IPS-18a (cell line): ENCODE measurements around the gene FCRL3.

Experiments used
- H3K27ac ChIP-seq: one replicate; pipeline ENCODE4 v1.5.1; 2013; ENCODE audit warnings: low read length
- H3K27me3 ChIP-seq: one replicate; pipeline ENCODE4 v1.6.1; 2013; ENCODE audit warnings: mild to moderate bottlenecking, low read length; ENCODE audit not compliant: control insufficient read depth, insufficient read depth
- H3K36me3 ChIP-seq: one replicate; pipeline ENCODE4 v1.6.1; 2013; ENCODE audit warnings: low read depth, low read length; ENCODE audit not compliant: control insufficient read depth
- H3K4me1 ChIP-seq: one replicate; pipeline ENCODE4 v1.6.1; 2013; ENCODE audit warnings: low read depth, low read length; ENCODE audit not compliant: control insufficient read depth
- H3K4me3 ChIP-seq: one replicate; pipeline ENCODE4 v1.5.1; 2013; ENCODE audit warnings: low read length
- H3K9ac ChIP-seq: one replicate; pipeline ENCODE4 v1.6.1; 2013; ENCODE audit warnings: mild to moderate bottlenecking, low read length, moderate library complexity
- H3K9me3 ChIP-seq: one replicate; pipeline ENCODE4 v1.6.1; 2013; ENCODE audit warnings: low read depth, low read length; ENCODE audit not compliant: control insufficient read depth

Gene FCRL3

DNA sequence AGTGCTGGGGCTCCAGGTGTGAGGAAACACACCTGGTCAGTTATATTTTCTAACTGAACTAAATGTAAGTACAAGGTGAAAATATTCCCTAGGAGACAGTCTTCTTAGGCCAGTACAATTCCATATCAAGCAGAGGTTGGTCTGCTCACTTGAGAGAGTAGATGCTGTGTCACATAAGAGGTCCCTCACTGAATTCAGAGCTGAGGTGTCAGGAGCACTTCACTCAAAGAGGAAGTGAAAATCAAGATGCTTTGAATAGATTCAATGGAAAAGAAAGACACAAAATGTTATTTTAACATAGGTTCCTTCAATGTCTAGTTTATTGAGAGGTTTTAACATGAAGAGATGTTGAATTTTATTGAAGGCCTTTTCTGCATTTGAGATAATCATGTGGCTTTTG is 4.3 kb upstream of the FCRL3 start:
- H3K27ac ChIP-seq: no peak overlapping the region
- H3K9me3 ChIP-seq: no peaks in the 10 kb centered on the region
- H3K36me3 ChIP-seq: no peaks in the 10 kb centered on the region
- H3K4me1 ChIP-seq: no peaks in the 10 kb centered on the region
- no peaks in the 10 kb centered on the region for H3K27me3 ChIP-seq
- H3K9ac ChIP-seq: no peak overlapping the region
- H3K4me3 ChIP-seq: no peak overlapping the region

GRCh38 chr1:157703981-157704380 is 3.4 kb upstream of the FCRL3 start:
- no peak overlapping the region for H3K27ac ChIP-seq

DNA sequence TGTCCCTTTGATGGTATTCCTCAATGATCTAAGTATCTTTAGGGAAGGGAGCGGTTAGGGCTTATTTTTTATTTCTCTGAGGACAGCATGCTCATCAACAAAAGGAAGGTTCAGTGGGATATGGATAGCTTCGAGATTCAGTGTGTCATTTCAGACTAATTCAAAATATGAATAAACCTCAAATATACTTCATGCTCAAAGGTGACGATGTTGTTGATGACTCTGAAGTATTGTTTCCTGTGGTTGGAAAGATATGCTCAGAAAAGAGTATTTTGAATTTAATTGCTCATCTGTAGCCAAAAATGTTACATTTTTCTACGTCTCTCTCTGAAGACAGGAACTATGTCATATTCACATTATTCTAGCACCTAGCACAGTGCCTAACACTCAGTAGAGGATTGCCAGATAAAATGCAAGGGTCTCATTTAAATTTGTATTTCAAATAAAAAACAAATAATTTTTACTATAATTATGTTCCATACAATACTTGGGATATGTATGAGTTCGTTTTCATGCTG is 1.8 kb upstream of the FCRL3 start:
- no peaks in the 10 kb centered on the region for H3K9me3 ChIP-seq
- H3K9ac ChIP-seq: no peak overlapping the region
- H3K4me3 ChIP-seq: no peak overlapping the region
- H3K4me1 ChIP-seq: no peaks in the 10 kb centered on the region
- no peaks in the 10 kb centered on the region for H3K36me3 ChIP-seq
- no peak overlapping the region for H3K27ac ChIP-seq
- no peaks in the 10 kb centered on the region for H3K27me3 ChIP-seq

More at GRCh38 chr1:157703981-157704380, 3.4 kb upstream of the FCRL3 start:
- no peaks in the 10 kb centered on the region for H3K9me3 ChIP-seq
- H3K27me3 ChIP-seq: no peaks in the 10 kb centered on the region
- H3K4me1 ChIP-seq: no peaks in the 10 kb centered on the region
- no peak overlapping the region for H3K4me3 ChIP-seq
- no peak overlapping the region for H3K9ac ChIP-seq
- H3K36me3 ChIP-seq: no peaks in the 10 kb centered on the region

DNA sequence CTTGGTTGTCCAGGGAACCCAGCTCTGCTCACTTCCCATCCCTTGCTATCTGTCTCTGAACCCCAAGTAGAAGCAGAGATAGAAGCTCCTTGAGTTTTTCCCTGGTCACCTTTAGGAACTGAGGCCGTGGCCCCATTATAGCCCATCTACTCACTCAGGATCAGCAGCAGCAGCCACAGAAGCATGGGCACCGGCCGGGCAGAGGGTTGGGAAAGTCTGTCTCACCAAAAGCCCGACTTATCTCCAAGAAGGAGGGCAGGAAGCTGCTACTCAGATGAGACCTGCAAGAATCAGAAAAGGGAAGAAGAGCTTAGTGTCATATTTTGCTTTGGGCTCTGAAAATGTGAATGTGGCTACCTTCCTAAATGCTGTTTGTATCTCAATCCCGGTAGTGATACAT is 264 bp downstream of the FCRL3 start:
- Histone ChIP-seq H3K4me1 (no peaks in the 10 kb centered on the region), H3K27me3 (no peaks in the 10 kb centered on the region), H3K9ac (no peak overlapping the region), H3K9me3 (no peaks in the 10 kb centered on the region), H3K27ac (no peak overlapping the region), H3K36me3 (no peaks in the 10 kb centered on the region), H3K4me3 (no peak overlapping the region)

DNA sequence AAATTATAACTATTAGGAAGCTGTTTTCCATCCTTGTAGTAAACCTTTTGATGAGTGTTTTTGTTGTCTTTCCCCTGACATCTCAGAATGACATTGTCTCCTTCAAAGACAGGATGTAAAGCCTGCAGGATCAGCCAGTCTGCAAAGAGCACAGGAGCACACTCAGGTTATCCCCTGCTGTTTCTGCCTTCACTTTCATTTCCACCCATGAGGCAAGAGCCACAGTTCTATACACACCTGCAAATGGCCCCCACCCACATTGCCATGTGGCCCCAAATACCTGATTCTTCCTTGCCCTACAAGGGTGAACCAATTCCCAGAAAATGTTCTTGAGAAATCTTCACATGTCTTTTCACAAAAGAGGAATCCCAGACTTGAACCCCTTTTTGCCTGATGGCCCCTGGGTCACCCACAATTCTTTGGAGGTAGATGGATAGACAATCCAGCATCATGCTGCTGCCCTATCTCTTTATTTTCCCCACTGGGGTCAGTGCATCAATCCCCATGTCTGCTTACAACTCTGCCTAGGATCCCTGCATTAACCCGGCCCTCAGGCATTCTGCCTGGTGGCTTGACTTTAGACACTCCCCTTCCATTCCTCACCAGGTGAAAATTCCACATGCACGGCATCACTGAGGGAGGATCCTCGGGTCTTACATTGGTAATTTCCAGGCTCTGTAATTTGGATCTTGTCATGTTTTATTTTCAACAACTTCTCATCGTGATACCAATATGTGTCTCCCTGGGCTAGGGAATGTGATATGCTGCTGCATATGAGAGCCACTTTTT is 2.6 kb downstream of the FCRL3 start:
- no peak overlapping the region for H3K9ac ChIP-seq
- no peak overlapping the region for H3K4me3 ChIP-seq
- H3K4me1 ChIP-seq: no peaks in the 10 kb centered on the region
- H3K36me3 ChIP-seq: no peaks in the 10 kb centered on the region
- no peaks in the 10 kb centered on the region for H3K9me3 ChIP-seq
- H3K27ac ChIP-seq: no peak overlapping the region
- H3K27me3 ChIP-seq: no peaks in the 10 kb centered on the region

DNA sequence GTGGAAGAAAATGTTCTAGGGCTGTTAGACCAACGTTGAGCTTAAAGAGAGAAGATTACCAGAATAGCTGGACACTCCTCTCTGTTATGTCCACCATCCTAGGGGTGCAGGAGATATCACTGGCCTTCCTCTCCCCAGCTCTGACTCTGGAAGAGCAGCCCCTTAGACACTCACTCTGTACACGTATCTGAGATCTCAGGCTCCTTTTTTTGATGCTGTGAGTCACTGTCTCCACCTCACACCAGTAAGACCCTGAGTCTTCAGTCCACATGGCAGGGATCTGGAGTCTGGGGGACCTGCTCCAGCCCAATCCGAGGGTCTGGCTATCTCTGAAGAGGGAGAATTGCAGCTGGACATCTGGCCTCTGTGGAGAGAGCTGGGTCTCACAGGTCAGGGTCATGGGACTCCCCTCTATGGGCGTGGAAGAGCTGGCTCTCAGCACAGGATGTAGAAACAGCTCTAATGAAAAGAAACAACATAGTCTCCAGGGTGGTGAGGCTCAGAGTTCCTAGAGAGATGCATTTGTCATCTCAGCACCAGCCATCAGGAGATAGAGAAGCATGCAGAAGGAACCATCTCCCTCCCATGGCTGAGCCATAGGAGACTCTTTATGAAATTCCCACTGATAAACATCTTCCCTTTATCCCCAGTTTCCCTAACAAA is 3.5 kb downstream of the FCRL3 start:
- Histone ChIP-seq H3K4me1 (no peaks in the 10 kb centered on the region), H3K9ac (no peak overlapping the region), H3K9me3 (no peaks in the 10 kb centered on the region), H3K27me3 (no peaks in the 10 kb centered on the region), H3K4me3 (no peak overlapping the region), H3K27ac (no peak overlapping the region), H3K36me3 (no peaks in the 10 kb centered on the region)

GRCh38 chr1:157695417-157695816 is 5.2 kb downstream of the FCRL3 start:
- Histone ChIP-seq H3K4me1 (no peaks in the 10 kb centered on the region), H3K9ac (no peak overlapping the region), H3K27me3 (no peaks in the 10 kb centered on the region), H3K27ac (no peak overlapping the region), H3K9me3 (no peaks in the 10 kb centered on the region), H3K36me3 (no peaks in the 10 kb centered on the region), H3K4me3 (no peak overlapping the region)

DNA sequence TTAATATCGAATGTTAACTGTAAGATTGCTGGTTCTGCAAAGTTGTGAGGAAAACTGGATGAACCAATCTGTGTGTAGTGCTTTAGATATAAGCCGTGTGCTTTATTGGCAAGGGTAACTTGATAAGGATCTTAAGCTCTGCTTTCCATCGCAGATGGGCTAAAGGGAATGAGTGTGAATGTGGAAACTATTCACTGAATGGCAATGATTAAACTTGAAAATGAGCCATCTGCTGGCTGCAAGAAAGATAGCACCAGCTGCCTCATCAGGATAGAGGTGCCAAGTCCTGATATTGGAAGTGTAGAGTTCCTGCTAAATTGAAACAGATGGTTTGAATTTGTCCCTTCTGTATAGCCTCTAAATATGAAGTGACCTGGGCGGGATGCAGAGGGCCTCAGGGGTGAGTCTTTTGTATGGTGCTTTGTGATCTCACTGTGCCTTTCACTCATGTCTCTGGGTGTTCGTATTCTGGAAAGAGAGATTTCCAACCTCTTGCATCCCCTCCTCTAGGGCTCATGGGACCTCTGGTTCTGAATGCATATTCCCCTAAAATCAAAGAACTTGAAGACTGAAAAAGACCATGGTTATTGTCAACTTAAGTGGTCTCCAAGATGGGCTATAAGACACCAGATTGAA is 9.2 kb downstream of the FCRL3 start:
- no peak overlapping the region for H3K4me3 ChIP-seq
- H3K27me3 ChIP-seq: no peaks in the 10 kb centered on the region
- no peak overlapping the region for H3K27ac ChIP-seq
- H3K9ac ChIP-seq: no peak overlapping the region
- H3K4me1 ChIP-seq: no peaks in the 10 kb centered on the region
- H3K9me3 ChIP-seq: no peaks in the 10 kb centered on the region
- no peaks in the 10 kb centered on the region for H3K36me3 ChIP-seq

DNA sequence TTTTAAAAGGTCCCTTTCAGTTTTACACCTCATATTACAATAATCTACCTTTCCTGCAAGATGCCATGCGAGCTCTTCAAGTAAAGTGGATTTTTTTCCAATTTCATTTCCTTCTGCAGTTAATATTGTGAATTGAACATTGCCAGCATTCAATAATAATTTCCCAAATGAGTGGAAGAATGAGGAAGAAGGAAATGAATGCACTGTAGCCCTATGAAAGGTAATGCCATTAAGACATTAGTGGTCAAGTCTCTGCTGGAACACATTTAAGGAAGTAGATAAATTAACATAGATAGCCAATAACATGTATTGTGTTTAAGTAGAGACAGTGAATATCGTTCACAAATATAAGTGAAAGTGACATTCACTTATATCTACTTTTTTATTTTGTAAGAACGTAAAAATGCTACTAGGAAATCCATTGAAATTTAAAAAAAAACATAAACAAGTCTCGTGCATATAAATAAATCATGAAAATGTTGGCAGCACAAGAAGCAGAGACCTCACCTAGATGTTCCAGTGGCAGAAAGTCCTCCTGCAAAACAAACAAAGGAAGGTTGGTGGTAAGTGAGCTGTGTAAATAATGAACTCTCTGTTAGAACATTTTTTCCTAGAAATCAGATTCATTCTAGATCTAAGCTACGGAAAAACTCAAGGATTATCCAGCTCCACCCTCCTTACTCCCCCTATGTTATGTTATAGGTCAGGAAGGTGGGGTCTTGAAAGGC is 17.7 kb downstream of the FCRL3 start:
- Histone ChIP-seq H3K9me3 (no peaks in the 10 kb centered on the region), H3K36me3 (no peaks in the 10 kb centered on the region), H3K9ac (no peak overlapping the region), H3K27me3 (no peaks in the 10 kb centered on the region), H3K4me3 (no peak overlapping the region), H3K27ac (no peak overlapping the region), H3K4me1 (no peaks in the 10 kb centered on the region)

DNA sequence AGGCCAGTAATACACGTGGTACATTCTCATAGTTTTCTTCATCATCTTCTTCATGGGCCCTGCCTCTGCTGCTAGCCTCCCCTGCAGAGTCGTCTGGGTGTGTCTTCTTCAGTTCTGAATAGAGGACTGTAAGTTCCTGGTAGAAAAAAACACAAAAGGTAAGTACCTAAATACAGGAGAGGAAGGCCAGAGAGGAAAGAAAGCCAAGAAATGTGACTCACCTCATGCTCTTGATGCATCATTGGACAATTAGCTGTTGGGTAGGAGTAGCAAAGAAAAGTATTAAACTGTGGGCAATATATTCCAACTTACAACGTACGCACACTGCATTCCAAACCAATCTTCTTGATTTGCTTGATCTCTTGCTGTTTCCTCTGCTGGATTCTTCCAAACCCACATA is 21.8 kb downstream of the FCRL3 start:
- Histone ChIP-seq H3K9ac (no peak overlapping the region), H3K36me3 (no peaks in the 10 kb centered on the region), H3K27me3 (no peaks in the 10 kb centered on the region)

GRCh38 chr1:157673008-157673407 is 27.6 kb downstream of the FCRL3 start:
- Histone ChIP-seq H3K36me3 (no peaks in the 10 kb centered on the region), H3K9ac (no peak overlapping the region), H3K27ac (no peak overlapping the region), H3K4me1 (peaks cover 6% of the 10 kb centered on the region), H3K27me3 (no peaks in the 10 kb centered on the region), H3K4me3 (no peak overlapping the region), H3K9me3 (peaks cover 9% of the 10 kb centered on the region)

More for the DNA sequence above, 21.8 kb downstream of the FCRL3 start:
- Histone ChIP-seq H3K4me3 (no peak overlapping the region), H3K27ac (no peak overlapping the region), H3K4me1 (no peaks in the 10 kb centered on the region), H3K9me3 (peaks cover 9% of the 10 kb centered on the region)
